K562 (cell line): ENCODE data around the gene MAST1. TPM values are rescaled to one million over a fixed set of nuclear protein-coding genes. Genes with fewer than 3 reads are reported as not detected.
A peak's percentile ranks its signal among the peaks of the same experiment; 100 is the strongest.

Source experiments
- CREBBP ChIP-seq: IDR thresholded peaks from one replicate; pipeline ENCODE4 v1.6.1; 2012; ENCODE audit warnings: low read depth, mild to moderate bottlenecking, control low read depth, inconsistent platforms, low read length
- CTCF ChIP-seq, 3 experiments: IDR thresholded peaks in 2 of 3; conservative IDR thresholded peaks in 1 of 3; 2 replicates each; pipeline ENCODE4 v1.5.1; 2011 to 2012; ENCODE audit warnings: low read length in 3 of 3, mild to moderate bottlenecking in 3 of 3, control low read depth in 2 of 3, improper control_type of control experiment in 1 of 3, inconsistent platforms in 1 of 3, low read depth in 1 of 3, mixed read lengths in 1 of 3, moderate library complexity in 1 of 3; ENCODE audit not compliant: insufficient read depth in 2 of 3
- CUX1 ChIP-seq: fragments of 200-800 bp; sonication (Bioruptor generic); IDR thresholded peaks from 2 replicates; pipeline ENCODE4 v1.6.1; 2016; ENCODE audit warnings: missing genetic modification characterization, missing compliant biosample characterization
- DIDO1 ChIP-seq: fragments of 450-650 bp; IDR thresholded peaks from 2 replicates; pipeline ENCODE4 v1.6.1; 2016; ENCODE audit warnings: low read depth, missing biosample characterization, missing genetic modification characterization
- DNMT1 ChIP-seq: fragments of 450-650 bp; IDR thresholded peaks from 2 replicates; pipeline ENCODE4 v1.6.1; 2016; ENCODE audit warnings: antibody characterized with exemption, mild to moderate bottlenecking
- ELK3 ChIP-seq: fragments of 450-650 bp; formaldehyde crosslinking; IDR thresholded peaks from 2 replicates; pipeline ENCODE4 v1.4.0; 2020; ENCODE audit warnings: mild to moderate bottlenecking
- ESRRB ChIP-seq: fragments of 250-450 bp; sonication (Bioruptor Pico); IDR thresholded peaks from 2 replicates; pipeline ENCODE4 v1.5.0; 2020; ENCODE audit warnings: mild to moderate bottlenecking, moderate library complexity, borderline replicate concordance
- MYBL2 ChIP-seq, 2 experiments: fragments of 450-650 bp in 1 of 2; sonication (generic) in 1 of 2; formaldehyde crosslinking in 1 of 2; IDR thresholded peaks; 2 replicates each; pipeline versions ENCODE4 v1.6.1 to v1.8.1; 2017 to 2022; ENCODE audit warnings: borderline replicate concordance in 1 of 2, inconsistent platforms in 1 of 2, low read depth in 1 of 2, mild to moderate bottlenecking in 1 of 2, missing genetic modification reagents in 1 of 2, moderate library complexity in 1 of 2
- NCOA4 ChIP-seq: fragments of 450-650 bp; IDR thresholded peaks from 2 replicates; pipeline ENCODE4 v1.6.1; 2018; ENCODE audit warnings: mild to moderate bottlenecking; ENCODE audit not compliant: partially characterized antibody
- PHF20 ChIP-seq: fragments of 450-650 bp; IDR thresholded peaks from 2 replicates; pipeline ENCODE4 v1.6.1; 2018; ENCODE audit not compliant: partially characterized antibody
- POLR3A ChIP-seq: IDR thresholded peaks from 2 replicates; pipeline ENCODE4 v1.6.1; 2011; ENCODE audit warnings: borderline replicate concordance, mild to moderate bottlenecking, moderate library complexity; ENCODE audit not compliant: insufficient read length, insufficient read depth; ENCODE audit errors: extremely low read depth
- PURB ChIP-seq: sonication (generic); formaldehyde crosslinking; IDR thresholded peaks from 2 replicates; pipeline ENCODE4 v1.9.0; 2021; ENCODE audit warnings: low read depth, mild to moderate bottlenecking, missing genetic modification reagents
- RHOXF2B ChIP-seq: fragments of 250-450 bp; sonication (Bioruptor Pico); conservative IDR thresholded peaks from 2 replicates; pipeline ENCODE4 v1.5.1; 2021
- ZNF512 ChIP-seq: IDR thresholded peaks from 2 replicates; pipeline ENCODE4 v1.6.1; 2016; ENCODE audit warnings: missing genetic modification characterization, missing compliant biosample characterization
- ZZZ3 ChIP-seq: fragments of 450-650 bp; IDR thresholded peaks from 2 replicates; pipeline ENCODE4 v1.6.1; 2016; ENCODE audit warnings: antibody characterized with exemption, mild to moderate bottlenecking, moderate library complexity
- polyA plus RNA-seq, 8 experiments: library from polyadenylated mRNA; depleted of rRNA in 4 of 8; stranded (reverse) in 5 of 8; unstranded in 3 of 8; fragments of >200 nt; fragmentation: Nextera tagmentation in 2 of 8; fragmentation: Illumina TruSeq in 1 of 8; extraction: Ambion mirVana in 2 of 8; extraction: Trizol in 1 of 8; gene quantifications; 2 replicates each; pipeline versions ENCODE4 v1.2.1 to v1.2.3, GENCODE V29; 2011 to 2014; ENCODE audit warnings: inconsistent platforms in 1 of 8, missing spikeins in 1 of 8
- total RNA-seq, 7 experiments: library from RNA; depleted of rRNA in 6 of 7; stranded (reverse); fragments of >200 nt in 6 of 7; fragmentation: Illumina TruSeq in 2 of 7; extraction: Trizol in 2 of 7; gene quantifications; 2 replicates each; pipeline versions ENCODE4 v1.2.1 to v1.2.3, GENCODE V29; 2011 to 2021; ENCODE audit warnings: low replicate concordance in 1 of 7

MAST1 gene
- total and polyA plus RNA-seq, 9 of the 15 experiments (the other 6 are each of a cell fraction or from before 2014, with no cell fraction given) = 0.48 to 10.3 (median 3.9) TPM

- TF ChIP-seq ESRRB (CRISPR knock-in tag) = no peak
- no peak for TF ChIP-seq PURB (CRISPR knock-in tag)
- TF ChIP-seq CUX1 (CRISPR knock-in tag) = peak; percentile 79; the same call in 1 of the 2 replicates
- no peak for TF ChIP-seq PHF20
- TF ChIP-seq RHOXF2B (CRISPR knock-in tag) = no peak
- no peak for TF ChIP-seq CREBBP
- TF ChIP-seq DIDO1 (tag) = no peak
- TF ChIP-seq ZZZ3 = no peak
- no peak for TF ChIP-seq NCOA4
- peak in 1 of 3 experiments; percentile 10; a peak in 1 of 6 replicates for TF ChIP-seq CTCF (IDR thresholded peaks at IDR 0.05 in 2 of 3, conservative IDR thresholded peaks at IDR 0.05 in 1 of 3; ENCODE audit: insufficient read depth in 2 of 3, low read depth in 1 of 3, low read length in 3 of 3)
- no peak for TF ChIP-seq POLR3A
- TF ChIP-seq ZNF512 (tag) = no peak
- TF ChIP-seq ELK3 (CRISPR knock-in tag) = no peak
- TF ChIP-seq DNMT1 = no peak
- TF ChIP-seq MYBL2 (IDR thresholded peaks at IDR 0.05; ENCODE audit: low read depth) = no peak
- TF ChIP-seq MYBL2 (CRISPR knock-in tag; IDR thresholded peaks at IDR 0.05; ENCODE audit: borderline replicate concordance) = no peak
Measured at GRCh38 chr19:12886969-12887747, 48.8 kb downstream of the MAST1 start, which contains the start of gene KLF1 (continued).
